NCI-H2196 (cell line): ENCODE data around the gene LRRTM2.
"Not testable (repeated sequence)": the region's sequence is repeated elsewhere in the genome, so short reads cannot be mapped to it uniquely, and the experiment has no call there.

Experiments
- DNase-seq: peaks from one replicate; lab custom pipeline; 2025; ENCODE audit not compliant: unreplicated experiment; lab: John Stamatoyannopoulos, UW

LRRTM2 gene

GRCh38 chr5:138841531-138841930 lies 33.6 kb downstream of the LRRTM2 start:
- DNase-seq, result no peak

DNA sequence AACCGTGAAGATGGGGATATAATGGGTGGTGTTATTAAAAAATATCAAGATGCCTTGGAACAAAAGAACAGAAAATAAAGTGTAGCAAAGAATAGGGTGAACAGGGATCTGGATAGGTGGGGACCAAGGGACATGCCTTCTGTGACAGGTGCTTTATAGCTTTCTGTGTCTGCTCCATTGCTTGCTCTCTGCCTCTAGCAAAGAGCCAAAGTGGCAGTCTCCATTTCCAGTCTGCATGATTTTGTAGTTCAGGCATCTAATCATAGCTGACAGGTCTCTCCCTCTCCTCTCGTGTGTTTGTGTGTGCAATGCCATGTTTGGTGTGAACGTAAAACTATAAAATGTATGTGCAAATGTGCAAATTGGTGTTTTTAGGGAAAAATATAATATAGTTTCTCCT lies 35.0 kb downstream of the LRRTM2 start:
- no peak for DNase-seq

DNA sequence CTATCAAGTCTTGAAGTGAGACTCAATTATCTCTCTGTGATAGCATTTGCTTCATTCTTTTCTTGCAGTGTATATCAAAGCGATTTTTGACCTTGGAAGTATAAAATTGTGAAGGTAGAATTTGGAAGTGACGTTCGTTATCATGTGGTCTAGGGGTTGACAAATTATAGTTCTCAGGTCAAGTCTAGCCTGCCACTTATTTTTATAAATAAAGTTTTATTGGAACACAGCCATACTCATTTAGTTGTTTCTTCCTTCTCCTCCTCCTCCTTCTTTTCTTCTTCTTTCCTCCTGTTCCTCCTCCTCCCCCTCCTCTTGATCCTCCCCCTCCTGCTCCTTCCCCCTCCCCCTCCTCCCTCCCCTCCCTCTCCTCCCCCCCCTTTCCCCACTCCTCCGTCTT lies 38.0 kb downstream of the LRRTM2 start:
- no peak for DNase-seq

- not testable (repeated sequence) for DNase-seq
Measured at GRCh38 chr5:138834853-138835252, 40.3 kb downstream of the LRRTM2 start.

GRCh38 chr5:138833726-138834480 lies 41.2 kb downstream of the LRRTM2 start:
- no peak for DNase-seq

DNA sequence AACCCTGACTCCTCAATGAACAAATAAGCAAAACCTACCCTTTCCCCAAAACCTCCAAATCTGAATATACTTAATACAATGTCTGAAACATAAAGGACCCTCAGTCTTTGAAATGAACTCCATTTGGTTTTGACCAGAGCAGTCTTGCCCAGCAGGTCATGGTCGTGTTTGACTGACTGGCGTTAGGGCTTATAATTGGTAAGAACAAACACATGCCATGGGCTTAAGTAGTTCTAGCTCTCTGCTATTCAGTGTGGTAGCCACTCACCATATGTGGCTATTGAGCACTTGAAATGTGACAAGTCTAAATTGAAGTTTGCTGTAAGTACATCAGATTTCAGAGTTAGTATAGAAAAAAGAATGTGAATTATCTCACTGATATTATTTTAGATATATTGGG lies 42.1 kb downstream of the LRRTM2 start:
- no peak for DNase-seq

DNA sequence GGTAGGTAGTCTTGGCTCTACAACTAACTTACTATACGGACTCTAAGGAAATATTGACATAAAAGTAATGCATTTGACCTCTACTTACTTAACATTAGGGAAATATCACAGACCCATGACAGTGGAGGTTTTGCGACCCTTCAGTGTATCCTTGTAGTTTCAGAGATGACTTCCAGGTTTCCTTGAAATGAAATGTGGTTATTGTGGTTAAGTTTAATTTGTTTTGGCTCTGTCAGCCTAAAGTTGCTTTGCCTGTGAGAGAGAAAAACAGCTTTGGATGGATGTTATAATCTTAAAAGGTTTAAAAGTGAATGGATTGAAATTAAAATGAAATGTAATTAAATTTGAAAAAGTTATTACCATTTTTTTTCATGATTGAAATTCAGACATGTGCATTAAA lies 42.9 kb downstream of the LRRTM2 start:
- DNase-seq, result no peak

DNA sequence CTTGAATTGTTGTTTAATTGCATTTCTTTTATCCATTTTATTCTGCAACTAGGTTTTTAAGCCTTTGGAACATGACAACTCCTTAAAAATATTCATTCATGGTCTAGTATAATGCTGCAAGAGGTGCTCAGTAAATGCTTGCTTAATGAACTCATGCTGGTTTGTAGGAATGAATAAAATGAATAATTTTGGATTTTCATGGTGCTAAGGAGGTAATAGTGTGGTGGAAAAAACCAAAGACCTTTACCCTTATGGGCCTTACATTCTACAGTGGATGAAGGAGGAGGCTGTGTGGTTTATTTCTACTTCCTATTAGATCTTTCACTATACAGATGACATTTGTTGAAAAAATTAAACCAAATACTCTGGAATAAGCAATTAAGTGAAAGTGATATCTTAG lies 43.4 kb downstream of the LRRTM2 start:
- DNase-seq, result no peak

DNA sequence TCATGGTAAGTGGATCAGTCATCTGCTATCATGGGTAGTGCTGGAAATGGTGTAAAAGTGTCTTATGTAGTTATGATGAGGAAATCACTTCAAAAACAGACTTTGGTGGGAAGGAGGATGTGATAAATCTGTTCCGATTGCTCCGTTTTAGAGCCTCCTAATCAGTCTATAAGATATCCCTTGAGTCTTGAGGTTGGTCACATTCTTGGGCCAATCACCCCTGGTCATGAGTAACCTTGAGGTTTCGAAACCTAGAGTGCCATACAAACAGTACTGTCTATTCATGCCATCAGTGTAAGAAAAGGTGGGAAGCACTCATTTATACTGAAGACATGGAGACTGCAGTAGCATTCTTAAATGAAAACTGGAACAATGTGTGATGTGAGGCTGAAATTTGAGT lies 45.8 kb downstream of the LRRTM2 start:
- DNase-seq, result no peak

DNA sequence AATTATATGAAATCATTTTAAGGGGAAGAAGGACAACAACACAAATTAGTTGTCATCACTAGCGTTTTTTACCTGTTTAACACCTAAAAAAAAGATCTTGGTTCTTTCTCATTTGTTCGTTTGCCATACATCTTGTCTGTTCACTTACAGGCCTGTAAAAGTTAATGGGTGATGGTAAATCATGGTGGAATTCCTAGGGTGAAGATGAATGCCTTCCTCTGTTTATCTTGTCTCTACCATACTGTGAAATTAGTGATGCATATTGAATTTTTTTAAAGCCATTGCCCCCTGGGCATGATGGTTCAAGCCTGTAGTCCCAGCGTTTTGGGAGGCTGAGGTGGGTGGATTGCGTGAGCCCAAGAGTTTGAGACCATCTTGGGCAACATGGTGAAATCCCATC lies 46.6 kb downstream of the LRRTM2 start:
- no peak for DNase-seq

DNA sequence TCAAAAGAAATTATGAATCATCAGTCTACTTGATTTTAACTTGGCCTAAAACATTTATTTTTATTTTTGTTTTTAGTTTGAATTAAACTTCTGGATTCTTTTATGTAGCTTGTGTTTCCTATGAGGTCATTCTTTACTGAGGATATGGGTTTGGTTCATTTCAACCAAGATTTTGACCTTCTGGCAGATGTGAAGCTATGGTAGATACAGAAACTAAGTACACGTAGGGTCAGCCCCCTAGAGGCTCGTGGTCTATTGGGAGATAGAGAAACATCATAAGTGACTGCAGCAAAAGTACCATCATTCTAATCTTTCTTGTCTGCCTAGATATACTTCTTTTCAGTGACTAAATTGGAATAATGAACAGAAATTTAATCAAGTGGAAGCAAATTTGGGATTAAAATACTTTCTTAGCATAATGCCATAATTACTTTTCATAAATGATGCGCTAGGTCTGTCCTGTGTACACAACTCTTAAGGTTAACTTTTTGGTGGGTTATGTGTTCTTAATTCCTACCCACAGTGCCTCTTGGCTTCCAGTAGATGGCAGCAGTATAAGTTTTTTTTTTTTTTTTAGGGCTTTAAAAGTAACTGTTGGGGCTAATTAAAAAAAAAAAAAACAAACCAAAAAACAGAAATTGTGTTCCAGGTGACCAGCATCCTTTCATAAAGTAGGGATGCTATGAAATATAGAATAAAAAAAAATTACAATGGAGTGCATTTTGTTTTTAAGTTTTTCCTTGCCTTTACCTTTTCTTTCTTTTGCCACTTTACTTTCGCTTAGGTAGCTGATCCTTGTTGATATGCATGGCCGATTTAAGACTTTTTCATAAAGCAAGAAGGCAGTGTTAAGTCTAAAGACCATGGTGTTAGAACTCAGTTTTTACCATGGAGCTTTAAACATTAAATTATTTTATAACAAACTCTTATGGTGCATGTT lies 49.9 kb downstream of the LRRTM2 start:
- DNase-seq, result no peak

- DNase-seq, result no peak
Measured at GRCh38 chr5:138824516-138824915, 50.6 kb downstream of the LRRTM2 start.

DNA sequence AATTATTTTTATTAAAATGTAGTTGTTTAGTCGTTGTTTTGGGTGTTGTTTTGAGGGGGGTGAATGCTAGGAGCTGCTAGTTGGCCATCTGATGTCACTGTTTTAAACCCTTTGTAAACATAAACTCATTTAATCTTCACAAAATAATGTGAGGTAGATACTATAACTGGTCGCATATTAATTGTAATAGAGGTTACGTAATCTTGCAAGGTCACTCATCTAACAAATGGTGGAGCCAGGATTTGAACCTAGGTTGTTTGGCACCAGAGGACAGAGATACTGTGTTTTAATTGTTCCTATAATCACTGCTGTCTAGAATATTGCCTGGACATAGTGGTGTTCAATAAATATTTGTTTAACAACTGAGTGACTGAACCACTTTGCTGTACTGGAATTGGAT lies 54.4 kb downstream of the LRRTM2 start:
- DNase-seq, result no peak

GRCh38 chr5:138819081-138819480 lies 56.1 kb downstream of the LRRTM2 start:
- no peak for DNase-seq
